Breast epithelium (tissue), 4 donors: ENCODE data around the gene ELMO2. TPM values are rescaled to one million over a fixed set of nuclear protein-coding genes. Genes with fewer than 3 reads are reported as not detected.

Experiments
- DNase-seq, 2 donors: peaks; one replicate each; pipeline ENCODE4 v3.0.0-alpha.2; 2019; ENCODE audit warnings: low spot score in 2 of 2
- H3K27ac ChIP-seq, 2 donors: fragments of 200-600 bp; sonication (generic) in 1 of 2; one replicate each; pipeline ENCODE4 v1.5.1; 2016 to 2019; ENCODE audit warnings: mild to moderate bottlenecking in 1 of 2
- H3K27me3 ChIP-seq, 2 donors: fragments of 200-600 bp; sonication (generic) in 1 of 2; one replicate each; pipeline versions ENCODE4 v1.5.1 to v1.6.0; 2017 to 2019; ENCODE audit warnings: control low read depth in 1 of 2, mild to moderate bottlenecking in 1 of 2
- H3K36me3 ChIP-seq: fragments of 200-600 bp; one replicate; pipeline ENCODE4 v1.5.1; 2019
- H3K4me1 ChIP-seq, 2 donors: fragments of 200-600 bp; sonication (generic); one replicate each; pipeline ENCODE4 v1.5.1; 2016 to 2019; ENCODE audit warnings: control low read depth in 1 of 2
- H3K4me3 ChIP-seq, 3 donors: fragments of 200-600 bp; sonication (generic); 1 replicate in 2 of 3; 2 replicates in 1 of 3; pipeline ENCODE4 v1.5.1; 2016 to 2019; ENCODE audit warnings: mild to moderate bottlenecking in 3 of 3, moderate library complexity in 2 of 3
- H3K9me3 ChIP-seq, 2 donors: fragments of 200-600 bp; sonication (generic) in 1 of 2; one replicate each; pipeline ENCODE4 v1.5.1; 2016 to 2019; ENCODE audit warnings: control low read depth in 1 of 2
- POLR2A ChIP-seq: fragments of 450-650 bp; IDR thresholded peaks from one replicate; pipeline ENCODE4 v1.6.1; 2016; ENCODE audit warnings: antibody characterized with exemption, mild to moderate bottlenecking, moderate library complexity
- POLR2AphosphoS5 ChIP-seq, 3 donors: sonication (generic); formaldehyde crosslinking; IDR thresholded peaks; one replicate each; pipeline ENCODE4 v1.6.1; 2017; ENCODE audit warnings: antibody characterized with exemption in 3 of 3
- intact Hi-C: fragments of 100-400 bp; cut with DNase I; formaldehyde crosslinking; loops from one replicate; pipeline ENCODE4 v1.15.1; 2023; ENCODE audit warnings: low total_unique reads
- total RNA-seq, 3 donors: library from RNA; depleted of rRNA; stranded (reverse); fragments of >200 nt; gene quantifications; one replicate each; pipeline ENCODE4 v1.1.0, GENCODE V29; 2016
- TF ChIP-seq, protein P1 (sequence below), 3 donors: fragments of 450-650 bp; IDR thresholded peaks; one replicate each; pipeline ENCODE4 v1.5.1; 2016 to 2017; ENCODE audit warnings: antibody characterized with exemption in 3 of 3, mild to moderate bottlenecking in 3 of 3, moderate library complexity in 3 of 3

The ELMO2 gene
- total RNA-seq, 3 donors from 2014 or later: 41.0 to 63.3 (median 50.8) TPM

DNA sequence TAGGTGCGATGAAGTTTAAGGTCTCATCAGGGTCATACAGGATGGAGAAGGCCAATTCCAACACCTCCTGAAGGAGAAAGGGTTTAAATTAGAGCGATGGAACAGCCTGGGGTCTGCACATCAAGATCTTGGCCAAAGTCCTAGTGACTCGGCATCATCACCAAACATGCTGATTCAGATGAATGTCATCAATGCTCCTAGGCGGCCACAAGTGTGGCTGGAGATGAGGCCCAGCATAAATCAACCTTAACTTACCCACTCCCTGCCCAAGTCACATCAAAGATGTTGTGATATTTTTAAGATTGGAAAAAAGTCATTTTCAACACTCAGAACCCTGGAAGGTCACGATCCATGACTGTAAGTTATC lies 37.5 kb downstream of the ELMO2 start:
- no peak overlapping the region for H3K4me3 ChIP-seq
- H3K36me3 ChIP-seq: peaks cover 26% of the 10 kb centered on the region
- no peaks in the 10 kb centered on the region for H3K27me3 ChIP-seq
- intact Hi-C loops: loop anchor here (10.0 kb wide), 1 partner anchor 1894 kb away; the partner anchor contains the start of gene TTPAL
- no peak for DNase-seq
- TF ChIP-seq, protein P1, sequence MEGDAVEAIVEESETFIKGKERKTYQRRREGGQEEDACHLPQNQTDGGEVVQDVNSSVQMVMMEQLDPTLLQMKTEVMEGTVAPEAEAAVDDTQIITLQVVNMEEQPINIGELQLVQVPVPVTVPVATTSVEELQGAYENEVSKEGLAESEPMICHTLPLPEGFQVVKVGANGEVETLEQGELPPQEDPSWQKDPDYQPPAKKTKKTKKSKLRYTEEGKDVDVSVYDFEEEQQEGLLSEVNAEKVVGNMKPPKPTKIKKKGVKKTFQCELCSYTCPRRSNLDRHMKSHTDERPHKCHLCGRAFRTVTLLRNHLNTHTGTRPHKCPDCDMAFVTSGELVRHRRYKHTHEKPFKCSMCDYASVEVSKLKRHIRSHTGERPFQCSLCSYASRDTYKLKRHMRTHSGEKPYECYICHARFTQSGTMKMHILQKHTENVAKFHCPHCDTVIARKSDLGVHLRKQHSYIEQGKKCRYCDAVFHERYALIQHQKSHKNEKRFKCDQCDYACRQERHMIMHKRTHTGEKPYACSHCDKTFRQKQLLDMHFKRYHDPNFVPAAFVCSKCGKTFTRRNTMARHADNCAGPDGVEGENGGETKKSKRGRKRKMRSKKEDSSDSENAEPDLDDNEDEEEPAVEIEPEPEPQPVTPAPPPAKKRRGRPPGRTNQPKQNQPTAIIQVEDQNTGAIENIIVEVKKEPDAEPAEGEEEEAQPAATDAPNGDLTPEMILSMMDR (IDR thresholded peaks at IDR 0.05): no peak
- TF ChIP-seq POLR2AphosphoS5 (IDR thresholded peaks at IDR 0.05) (no peak), POLR2A (no peak)
- H3K4me1 ChIP-seq: peaks cover 0 to 5% of the 10 kb centered on the region in 2 donors
- H3K9me3 ChIP-seq: no peaks in the 10 kb centered on the region
- peak overlapping the region in 1 of 2 donors; percentile 32 for H3K27ac ChIP-seq

DNA sequence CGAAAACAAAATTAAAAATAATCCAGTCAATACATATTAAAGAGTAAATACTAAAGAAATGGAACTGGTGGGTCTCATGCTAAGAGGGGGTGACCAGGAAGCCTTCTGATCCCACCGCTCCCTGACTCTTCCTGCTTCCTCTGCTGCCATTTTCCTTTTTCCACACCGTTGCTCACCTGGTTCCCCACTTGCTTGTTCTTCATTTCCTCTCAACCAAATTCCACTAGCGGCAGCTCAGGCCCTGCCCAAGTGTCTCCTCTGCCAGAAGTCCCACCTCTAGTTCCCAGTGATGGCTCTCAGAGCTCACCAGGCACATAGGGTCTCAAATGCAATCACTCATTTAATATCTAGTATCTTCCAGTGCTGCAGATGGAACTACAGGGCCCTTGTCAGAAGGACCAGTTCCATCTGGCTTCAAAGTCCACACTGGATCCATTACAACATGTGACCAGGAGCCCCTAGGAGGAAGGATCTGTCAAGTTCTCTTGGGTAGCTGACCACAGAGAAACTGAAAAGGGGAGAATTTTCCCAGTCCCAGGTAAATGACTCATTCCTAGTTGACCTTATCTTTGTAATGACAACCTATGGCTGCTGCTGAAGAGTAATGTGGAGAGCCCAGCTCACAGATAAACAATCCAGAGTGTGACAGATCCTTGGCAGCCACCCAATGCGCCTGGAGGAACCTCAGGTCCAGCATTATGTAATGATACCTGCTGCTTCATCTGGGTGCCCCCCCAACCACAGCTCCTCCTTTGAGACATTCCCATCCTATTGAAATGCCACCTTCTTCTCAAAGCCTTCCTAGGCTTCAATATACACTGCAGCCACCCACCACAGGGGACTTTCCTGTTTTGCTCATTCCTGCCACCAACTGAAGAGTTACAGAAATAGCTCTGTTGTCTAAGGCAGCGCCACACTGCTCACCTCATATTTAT lies 38.2 kb downstream of the ELMO2 start:
- peak overlapping the region in 1 of 2 donors; percentile 32 for H3K27ac ChIP-seq
- no peaks in the 10 kb centered on the region for H3K27me3 ChIP-seq
- DNase-seq: no peak
- TF ChIP-seq POLR2AphosphoS5 (IDR thresholded peaks at IDR 0.05) (no peak), POLR2A (no peak)
- TF ChIP-seq, protein P1 (IDR thresholded peaks at IDR 0.05): no peak
- H3K9me3 ChIP-seq: no peaks in the 10 kb centered on the region
- peaks cover 24% of the 10 kb centered on the region for H3K36me3 ChIP-seq
- intact Hi-C loops: loop anchor here (10.0 kb wide), 1 partner anchor 1893 kb away; the partner anchor contains the start of gene TTPAL
- no peak overlapping the region for H3K4me3 ChIP-seq
- H3K4me1 ChIP-seq: peaks cover 0 to 5% of the 10 kb centered on the region in 2 donors

DNA sequence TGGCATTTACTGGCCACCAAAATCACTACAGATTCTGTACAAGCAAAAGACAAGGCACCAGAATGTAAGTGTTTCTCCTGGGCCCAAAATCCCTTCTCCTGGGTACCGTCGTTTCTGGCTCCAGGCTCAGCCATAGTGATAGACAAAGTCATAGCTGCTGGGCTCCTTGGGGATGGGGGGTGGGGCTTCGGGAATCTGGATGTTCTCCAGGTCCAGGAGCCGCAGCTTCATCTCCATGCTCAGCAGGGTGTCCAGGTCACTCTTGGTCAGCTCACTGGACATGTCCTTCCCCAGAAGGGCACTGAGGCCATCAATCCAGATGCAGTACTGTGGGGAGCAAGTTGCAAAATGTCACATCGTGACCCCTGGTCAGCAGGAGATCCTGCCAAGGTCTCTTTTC lies 39.2 kb downstream of the ELMO2 start:
- TF ChIP-seq, protein P1 (IDR thresholded peaks at IDR 0.05): no peak
- TF ChIP-seq POLR2A (no peak), POLR2AphosphoS5 (IDR thresholded peaks at IDR 0.05) (no peak)
- Histone ChIP-seq H3K27ac (no peak overlapping the region), H3K9me3 (no peaks in the 10 kb centered on the region), H3K4me3 (no peak overlapping the region), H3K36me3 (peaks cover 21% of the 10 kb centered on the region), H3K27me3 (no peaks in the 10 kb centered on the region), H3K4me1 (peaks cover 0 to 5% of the 10 kb centered on the region in 2 donors)
- no peak for DNase-seq
- intact Hi-C loops: loop anchor here (10.0 kb wide), 1 partner anchor 1892 kb away; the partner anchor contains the start of gene TTPAL

DNA sequence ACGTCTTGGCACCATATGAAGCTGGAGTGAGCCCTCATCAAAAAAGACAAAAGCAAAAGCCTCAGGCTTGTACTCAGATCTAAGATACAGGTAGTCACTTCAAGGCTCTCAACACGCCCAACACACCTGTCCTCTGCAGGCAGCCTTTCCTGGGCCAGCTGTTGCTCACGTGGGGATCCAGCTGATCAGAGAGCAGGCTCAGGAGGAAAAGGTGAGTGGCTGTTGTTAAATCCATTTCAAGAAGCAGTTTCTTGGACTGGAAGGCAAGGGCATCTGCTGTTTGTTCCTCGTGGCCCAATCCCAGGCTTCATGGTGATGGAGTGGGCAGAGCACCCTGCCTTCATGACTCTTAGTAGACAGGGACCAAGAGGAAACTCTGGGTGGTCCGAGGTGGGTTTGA lies 39.6 kb downstream of the ELMO2 start:
- no peak overlapping the region for H3K27ac ChIP-seq
- no peak for DNase-seq
- no peaks in the 10 kb centered on the region for H3K9me3 ChIP-seq
- intact Hi-C loops: loop anchor here (10.0 kb wide), 1 partner anchor 1892 kb away; the partner anchor contains the start of gene TTPAL
- TF ChIP-seq POLR2AphosphoS5 (IDR thresholded peaks at IDR 0.05): no peak
- TF ChIP-seq, protein P1 (IDR thresholded peaks at IDR 0.05): no peak
- no peak for TF ChIP-seq POLR2A
- H3K4me3 ChIP-seq: no peak overlapping the region
- peaks cover 18% of the 10 kb centered on the region for H3K36me3 ChIP-seq
- no peaks in the 10 kb centered on the region for H3K27me3 ChIP-seq
- H3K4me1 ChIP-seq: peaks cover 0 to 8% of the 10 kb centered on the region in 2 donors
